DND-41 (cell line): Measurements from ENCODE around the gene CYB5R4.

Experiments
- ATAC-seq: fragments of 200-7000 bp; cut with Tn5 transposase; 3 replicates; pipeline ENCODE4 v1.9.1; 2021; ENCODE audit warnings: low read depth; ENCODE audit not compliant: insufficient read depth
- DNase-seq: peaks from one replicate; pipeline ENCODE4 v3.0.0-alpha.2; 2020
- H2AFZ ChIP-seq: 2 replicates; pipeline ENCODE4 v1.6.0; 2012; ENCODE audit warnings: low read depth, low read length
- H3K27ac ChIP-seq: 2 replicates; pipeline ENCODE4 v1.5.1; 2012; ENCODE audit warnings: low read length, inconsistent platforms
- H3K27me3 ChIP-seq: fragments of 200-600 bp; sonication (generic); 2 replicates; pipeline ENCODE4 v1.6.0; 2012; ENCODE audit warnings: low read length, mild to moderate bottlenecking, inconsistent platforms; ENCODE audit not compliant: insufficient read depth, poor library complexity
- H3K36me3 ChIP-seq: 2 replicates; pipeline ENCODE4 v1.5.1; 2012; ENCODE audit warnings: low read length, inconsistent platforms; ENCODE audit not compliant: insufficient read depth
- H3K4me1 ChIP-seq: 2 replicates; pipeline ENCODE4 v1.5.1; 2012; ENCODE audit warnings: mild to moderate bottlenecking, low read length; ENCODE audit not compliant: insufficient read depth
- H3K4me2 ChIP-seq: 2 replicates; pipeline ENCODE4 v1.6.0; 2012; ENCODE audit warnings: mild to moderate bottlenecking, moderate library complexity, low read length, inconsistent platforms; ENCODE audit not compliant: insufficient read depth
- H3K4me3 ChIP-seq, 2 experiments: fragments of 200-600 bp in 1 of 2; shearing (Covaris generic) in 1 of 2; 2 replicates each; pipeline ENCODE4 v1.5.1; 2012 to 2016; ENCODE audit warnings: inconsistent platforms in 2 of 2, low read length in 2 of 2, mild to moderate bottlenecking in 2 of 2, low read depth in 1 of 2, moderate library complexity in 1 of 2
- H3K79me2 ChIP-seq: 2 replicates; pipeline ENCODE4 v1.6.0; 2012; ENCODE audit warnings: low read length, inconsistent platforms; ENCODE audit not compliant: insufficient read depth
- H3K9ac ChIP-seq: 2 replicates; pipeline ENCODE4 v1.6.0; 2012; ENCODE audit warnings: low read depth, mild to moderate bottlenecking, inconsistent platforms, low read length, moderate library complexity
- H3K9me3 ChIP-seq: 2 replicates; pipeline ENCODE4 v1.5.1; 2012; ENCODE audit warnings: low read length, moderate library complexity, mild to moderate bottlenecking, inconsistent platforms; ENCODE audit not compliant: insufficient read depth, severe bottlenecking
- H4K20me1 ChIP-seq: 2 replicates; pipeline ENCODE4 v1.6.0; 2012; ENCODE audit warnings: low read length; ENCODE audit not compliant: insufficient read depth
- CTCF ChIP-seq: IDR thresholded peaks from 2 replicates; pipeline ENCODE4 v1.5.1; 2012; ENCODE audit warnings: borderline replicate concordance, low read length, moderate library complexity, mild to moderate bottlenecking; ENCODE audit not compliant: poor library complexity, severe bottlenecking; ENCODE audit errors: extremely low read depth
- EZH2 ChIP-seq: IDR thresholded peaks from 3 replicates; pipeline ENCODE4 v1.6.1; 2012; ENCODE audit warnings: borderline replicate concordance, low read depth, mild to moderate bottlenecking, moderate library complexity, low read length, inconsistent platforms; ENCODE audit not compliant: severe bottlenecking

Gene CYB5R4

GRCh38 chr6:83849127-83849526 is 10.4 kb upstream of the CYB5R4 start:
- Histone ChIP-seq H3K9me3 (no peaks in the 10 kb centered on the region), H4K20me1 (no peaks in the 10 kb centered on the region), H3K4me2 (no peak overlapping the region), H2AFZ (no peak overlapping the region), H3K27me3 (no peaks in the 10 kb centered on the region), H3K79me2 (no peaks in the 10 kb centered on the region), H3K27ac (no peak overlapping the region), H3K4me3 (no peak overlapping the region), H3K9ac (no peak overlapping the region), H3K4me1 (no peaks in the 10 kb centered on the region), H3K36me3 (no peaks in the 10 kb centered on the region)
- DNase-seq: no peak
- ATAC-seq: no peak
- TF ChIP-seq EZH2 (no peak), CTCF (no peak)

DNA sequence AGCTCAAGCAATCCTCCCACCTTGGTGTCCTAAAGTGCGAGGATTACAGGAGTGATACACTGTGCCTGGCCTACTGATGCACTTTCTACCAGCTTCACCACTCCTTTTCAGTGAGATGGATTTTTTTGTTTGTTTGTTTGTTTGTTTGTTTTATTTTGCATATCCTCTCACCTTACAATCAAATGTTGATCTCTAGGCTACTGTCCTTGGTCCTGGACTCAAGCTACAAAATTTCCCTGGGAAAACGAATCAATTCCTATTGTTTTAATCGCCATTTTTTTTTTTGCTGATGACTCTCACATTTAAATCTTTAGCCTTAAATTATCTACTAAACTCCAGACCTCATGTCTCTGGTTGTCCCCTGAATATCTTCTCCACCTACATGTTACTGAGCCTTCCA is 9.9 kb upstream of the CYB5R4 start:
- DNase-seq: no peak
- TF ChIP-seq CTCF: no peak
- no peak for TF ChIP-seq EZH2
- H3K36me3 ChIP-seq: no peaks in the 10 kb centered on the region
- H3K4me3 ChIP-seq: no peak overlapping the region
- no peak overlapping the region for H3K9ac ChIP-seq
- H4K20me1 ChIP-seq: no peaks in the 10 kb centered on the region
- no peak overlapping the region for H3K4me2 ChIP-seq
- H3K27ac ChIP-seq: no peak overlapping the region
- no peak for ATAC-seq
- H3K9me3 ChIP-seq: no peaks in the 10 kb centered on the region
- no peaks in the 10 kb centered on the region for H3K27me3 ChIP-seq
- no peak overlapping the region for H2AFZ ChIP-seq
- H3K4me1 ChIP-seq: no peaks in the 10 kb centered on the region
- H3K79me2 ChIP-seq: no peaks in the 10 kb centered on the region

- Histone ChIP-seq H3K9ac (no peak overlapping the region), H4K20me1 (no peaks in the 10 kb centered on the region)
- TF ChIP-seq EZH2 (no peak), CTCF (no peak)
Observed at GRCh38 chr6:83852528-83853177, 6.8 kb upstream of the CYB5R4 start.

More at GRCh38 chr6:83852528-83853177, 6.8 kb upstream of the CYB5R4 start:
- Histone ChIP-seq H3K4me3 (no peak overlapping the region), H3K36me3 (no peaks in the 10 kb centered on the region), H3K4me2 (no peak overlapping the region), H2AFZ (no peak overlapping the region), H3K9me3 (no peaks in the 10 kb centered on the region), H3K27ac (no peak overlapping the region), H3K79me2 (no peaks in the 10 kb centered on the region), H3K27me3 (no peaks in the 10 kb centered on the region), H3K4me1 (no peaks in the 10 kb centered on the region)
- no peak for DNase-seq
- no peak for ATAC-seq
